HL-60 (cell line): ENCODE measurements around the gene SORBS2.

Source experiments
- GABPA ChIP-seq: IDR thresholded peaks from 2 replicates; pipeline ENCODE4 v1.6.1; 2012; ENCODE audit warnings: low read depth
- TF ChIP-seq, protein P1 (sequence below): IDR thresholded peaks from one replicate; pipeline ENCODE4 v1.5.1; 2011; ENCODE audit warnings: low read length, control low read depth, inconsistent platforms; ENCODE audit not compliant: insufficient read depth

GRCh38 chr4:185582651-185583400 is 229.2 kb downstream of the SORBS2 start:
- TF ChIP-seq GABPA, result no peak
- TF ChIP-seq, protein P1, sequence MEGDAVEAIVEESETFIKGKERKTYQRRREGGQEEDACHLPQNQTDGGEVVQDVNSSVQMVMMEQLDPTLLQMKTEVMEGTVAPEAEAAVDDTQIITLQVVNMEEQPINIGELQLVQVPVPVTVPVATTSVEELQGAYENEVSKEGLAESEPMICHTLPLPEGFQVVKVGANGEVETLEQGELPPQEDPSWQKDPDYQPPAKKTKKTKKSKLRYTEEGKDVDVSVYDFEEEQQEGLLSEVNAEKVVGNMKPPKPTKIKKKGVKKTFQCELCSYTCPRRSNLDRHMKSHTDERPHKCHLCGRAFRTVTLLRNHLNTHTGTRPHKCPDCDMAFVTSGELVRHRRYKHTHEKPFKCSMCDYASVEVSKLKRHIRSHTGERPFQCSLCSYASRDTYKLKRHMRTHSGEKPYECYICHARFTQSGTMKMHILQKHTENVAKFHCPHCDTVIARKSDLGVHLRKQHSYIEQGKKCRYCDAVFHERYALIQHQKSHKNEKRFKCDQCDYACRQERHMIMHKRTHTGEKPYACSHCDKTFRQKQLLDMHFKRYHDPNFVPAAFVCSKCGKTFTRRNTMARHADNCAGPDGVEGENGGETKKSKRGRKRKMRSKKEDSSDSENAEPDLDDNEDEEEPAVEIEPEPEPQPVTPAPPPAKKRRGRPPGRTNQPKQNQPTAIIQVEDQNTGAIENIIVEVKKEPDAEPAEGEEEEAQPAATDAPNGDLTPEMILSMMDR, result no peak
